ENCODE results near the gene IMPACT.

DNA sequence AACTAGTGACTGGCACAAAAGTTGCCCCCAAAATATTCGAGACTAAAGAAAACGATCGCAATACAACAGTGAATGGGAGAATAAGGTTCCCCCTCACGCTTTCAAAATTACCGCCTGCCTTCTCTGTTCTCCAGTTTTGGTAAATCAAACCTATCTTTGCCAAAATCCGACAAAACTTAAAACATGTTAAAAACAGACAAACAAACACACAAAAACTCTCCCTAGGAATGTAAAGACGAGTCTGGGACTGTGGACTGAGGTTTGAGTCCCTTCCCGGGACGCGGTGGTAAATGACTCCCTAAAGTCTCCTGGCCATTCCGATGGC lies 435 bp upstream of the IMPACT start:
- TF ChIP-seq, protein P1, sequence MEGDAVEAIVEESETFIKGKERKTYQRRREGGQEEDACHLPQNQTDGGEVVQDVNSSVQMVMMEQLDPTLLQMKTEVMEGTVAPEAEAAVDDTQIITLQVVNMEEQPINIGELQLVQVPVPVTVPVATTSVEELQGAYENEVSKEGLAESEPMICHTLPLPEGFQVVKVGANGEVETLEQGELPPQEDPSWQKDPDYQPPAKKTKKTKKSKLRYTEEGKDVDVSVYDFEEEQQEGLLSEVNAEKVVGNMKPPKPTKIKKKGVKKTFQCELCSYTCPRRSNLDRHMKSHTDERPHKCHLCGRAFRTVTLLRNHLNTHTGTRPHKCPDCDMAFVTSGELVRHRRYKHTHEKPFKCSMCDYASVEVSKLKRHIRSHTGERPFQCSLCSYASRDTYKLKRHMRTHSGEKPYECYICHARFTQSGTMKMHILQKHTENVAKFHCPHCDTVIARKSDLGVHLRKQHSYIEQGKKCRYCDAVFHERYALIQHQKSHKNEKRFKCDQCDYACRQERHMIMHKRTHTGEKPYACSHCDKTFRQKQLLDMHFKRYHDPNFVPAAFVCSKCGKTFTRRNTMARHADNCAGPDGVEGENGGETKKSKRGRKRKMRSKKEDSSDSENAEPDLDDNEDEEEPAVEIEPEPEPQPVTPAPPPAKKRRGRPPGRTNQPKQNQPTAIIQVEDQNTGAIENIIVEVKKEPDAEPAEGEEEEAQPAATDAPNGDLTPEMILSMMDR (IDR thresholded peaks at IDR 0.05), result no peak
- TF ChIP-seq POLR2AphosphoS5 (IDR thresholded peaks at IDR 0.05; ENCODE audit: low read depth, low read length), result no peak

Measured in Panc1 (cell line).